Neutrophil (primary cell): ENCODE results near the gene DNPEP.

Experiments used
- H3K27ac ChIP-seq: fragments of 200-600 bp; sonication (generic); 2 replicates; pipeline ENCODE4 v1.5.1; 2016; ENCODE audit warnings: mild to moderate bottlenecking, moderate library complexity
- H3K27me3 ChIP-seq: fragments of 200-600 bp; sonication (generic); 2 replicates; pipeline ENCODE4 v1.6.0; 2016; ENCODE audit warnings: mild to moderate bottlenecking
- H3K36me3 ChIP-seq: fragments of 200-600 bp; sonication (generic); 2 replicates; pipeline ENCODE4 v1.5.1; 2017
- H3K4me1 ChIP-seq, 2 experiments: fragments of 200-600 bp in 1 of 2; sonication (generic) in 1 of 2; 1 replicate in 1 of 2; 2 replicates in 1 of 2; pipeline versions ENCODE4 v1.5.1 to v1.6.1; 2013 to 2016; ENCODE audit warnings: low read depth in 1 of 2, low read length in 1 of 2, mild to moderate bottlenecking in 1 of 2, moderate library complexity in 1 of 2; ENCODE audit not compliant: control insufficient read depth in 1 of 2, insufficient read depth in 1 of 2
- H3K4me3 ChIP-seq, 2 experiments: fragments of 200-600 bp in 1 of 2; sonication (generic) in 1 of 2; 1 replicate in 1 of 2; 2 replicates in 1 of 2; pipeline ENCODE4 v1.5.1; 2013 to 2016; ENCODE audit warnings: low read depth in 1 of 2, low read length in 1 of 2, mild to moderate bottlenecking in 1 of 2, moderate library complexity in 1 of 2
- H3K9me3 ChIP-seq: fragments of 200-600 bp; sonication (generic); 2 replicates; pipeline ENCODE4 v1.5.1; 2016
- CTCF ChIP-seq: fragments of 200-600 bp; sonication (generic); IDR thresholded peaks from 2 replicates; pipeline ENCODE4 v1.5.1; 2016; ENCODE audit warnings: antibody characterized with exemption

Gene DNPEP

GRCh38 chr2:219434468-219434717 is 46.7 kb upstream of the DNPEP start:
- Histone ChIP-seq H3K27ac (no peak overlapping the region), H3K9me3 (no peaks in the 10 kb centered on the region), H3K36me3 (no peaks in the 10 kb centered on the region), H3K4me3 (no peak overlapping the region), H3K4me1 (no peaks in the 10 kb centered on the region), H3K27me3 (peaks cover 88% of the 10 kb centered on the region)
- no peak for TF ChIP-seq CTCF

- no peak for TF ChIP-seq CTCF
- no peaks in the 10 kb centered on the region for H3K4me1 ChIP-seq
- peaks cover 88% of the 10 kb centered on the region for H3K27me3 ChIP-seq
- H3K4me3 ChIP-seq, result no peak overlapping the region
- no peaks in the 10 kb centered on the region for H3K36me3 ChIP-seq
- H3K27ac ChIP-seq, result no peak overlapping the region
- H3K9me3 ChIP-seq, result no peaks in the 10 kb centered on the region
Observed at GRCh38 chr2:219433666-219434467, 46.2 kb upstream of the DNPEP start.

- Histone ChIP-seq H3K27me3 (peaks cover 87% of the 10 kb centered on the region), H3K9me3 (no peaks in the 10 kb centered on the region), H3K27ac (no peak overlapping the region), H3K4me1 (no peaks in the 10 kb centered on the region), H3K4me3 (no peak overlapping the region), H3K36me3 (no peaks in the 10 kb centered on the region)
- TF ChIP-seq CTCF, result no peak
Observed at GRCh38 chr2:219430633-219431615, 43.2 kb upstream of the DNPEP start.

- TF ChIP-seq CTCF, result no peak
- no peaks in the 10 kb centered on the region for H3K4me1 ChIP-seq
- H3K27me3 ChIP-seq, result peaks cover 79% of the 10 kb centered on the region
- H3K9me3 ChIP-seq, result no peaks in the 10 kb centered on the region
- H3K4me3 ChIP-seq, result no peak overlapping the region
- no peaks in the 10 kb centered on the region for H3K36me3 ChIP-seq
- H3K27ac ChIP-seq, result no peak overlapping the region
Observed at GRCh38 chr2:219429958-219430606, 42.4 kb upstream of the DNPEP start.

- Histone ChIP-seq H3K9me3 (no peaks in the 10 kb centered on the region), H3K4me1 (no peaks in the 10 kb centered on the region), H3K27ac (no peak overlapping the region), H3K27me3 (peaks cover 75% of the 10 kb centered on the region), H3K4me3 (no peak overlapping the region), H3K36me3 (no peaks in the 10 kb centered on the region)
- TF ChIP-seq CTCF, result no peak
Observed at GRCh38 chr2:219428469-219428868, 40.8 kb upstream of the DNPEP start.
